Activated B cell treated with CpG ODN at 0.5 μM for 24 hours (primary cell): ENCODE results near the gene HMCN1. TPM values are rescaled to one million over a fixed set of nuclear protein-coding genes. Genes with fewer than 3 reads are reported as not detected.

Source experiments
- ATAC-seq: fragments of 200-7000 bp; cut with Tn5 transposase; one replicate; pipeline ENCODE4 v1.10.0; 2021; ENCODE audit warnings: low read depth, mild to moderate bottlenecking, moderate library complexity
- CTCF ChIA-PET: fragments of 350-600 bp; sonication (Branson Sonifier 250); formaldehyde crosslinking; loops from one replicate; lab custom pipeline; 2021; ENCODE audit warnings: antibody characterized with exemption; lab: Charles Lee
- POLR2A ChIA-PET: fragments of 350-600 bp; sonication (Branson Sonifier 250); formaldehyde crosslinking; loops from one replicate; lab custom pipeline; 2021; ENCODE audit warnings: antibody characterized with exemption; lab: Charles Lee
- DNase-seq: peaks from one replicate; pipeline ENCODE4 v3.0.0; 2022
- H3K27ac Mint-ChIP-seq: one replicate; pipeline ENCODE4 v1.8.0; 2020; ENCODE audit warnings: mixed read lengths
- H3K27me3 Mint-ChIP-seq: one replicate; pipeline ENCODE4 v1.8.0; 2021; ENCODE audit warnings: mixed read lengths
- H3K36me3 Mint-ChIP-seq: one replicate; pipeline ENCODE4 v1.8.0; 2021; ENCODE audit warnings: low read depth, mixed read lengths
- H3K4me1 Mint-ChIP-seq: one replicate; pipeline ENCODE4 v1.8.0; 2021; ENCODE audit warnings: mixed read lengths
- H3K4me3 Mint-ChIP-seq: one replicate; pipeline ENCODE4 v1.8.0; 2020; ENCODE audit warnings: mild to moderate bottlenecking, mixed read lengths
- H3K9me3 Mint-ChIP-seq: one replicate; pipeline ENCODE4 v1.8.0; 2020; ENCODE audit warnings: mixed read lengths
- CTCF ChIP-seq: fragments of 200-600 bp; IDR thresholded peaks from one replicate; pipeline ENCODE4 v1.8.0; 2022; ENCODE audit warnings: antibody characterized with exemption, mild to moderate bottlenecking
- intact Hi-C: fragments of 100-400 bp; cut with micrococcal nuclease; formaldehyde crosslinking; loops from one replicate; pipeline ENCODE4 v1.15.1; 2024
- total RNA-seq: library from RNA; stranded (reverse); gene quantifications from 2 replicates; pipeline ENCODE4 v1.2.3, GENCODE V29; 2022

The HMCN1 gene
- total RNA-seq, 1 donor from 2014 or later = 0.27 TPM

DNA sequence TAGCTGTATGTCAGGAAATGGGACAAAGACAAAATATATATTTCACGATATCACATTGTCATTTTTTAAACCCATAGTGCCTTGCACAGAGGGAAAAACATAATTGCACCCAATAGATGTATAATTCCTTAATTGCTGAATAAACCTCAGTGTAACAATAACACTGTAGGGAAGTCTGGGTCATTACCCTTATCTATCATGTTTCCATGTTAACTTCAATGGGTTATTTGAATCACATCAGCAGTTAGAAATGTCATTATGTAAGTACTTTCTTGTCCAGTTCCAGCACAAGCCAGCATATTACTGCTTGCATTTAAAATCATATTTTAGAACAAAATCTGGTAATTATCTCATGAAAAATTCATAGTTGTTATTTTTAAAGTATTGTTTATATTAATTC lies 222.7 kb downstream of the HMCN1 start:
- ChIA-PET POLR2A (no interaction called here), CTCF (no interaction called here)
- intact Hi-C loops = no loop called here
- H3K4me1 Mint-ChIP-seq = no peaks in the 10 kb centered on the region
- no peaks in the 10 kb centered on the region for H3K9me3 Mint-ChIP-seq
- no peaks in the 10 kb centered on the region for H3K36me3 Mint-ChIP-seq
- DNase-seq = no peak
- ATAC-seq = no peak
- H3K4me3 Mint-ChIP-seq = no peak overlapping the region
- no peak for TF ChIP-seq CTCF
- H3K27me3 Mint-ChIP-seq = peaks cover 5% of the 10 kb centered on the region
- H3K27ac Mint-ChIP-seq = no peak overlapping the region

DNA sequence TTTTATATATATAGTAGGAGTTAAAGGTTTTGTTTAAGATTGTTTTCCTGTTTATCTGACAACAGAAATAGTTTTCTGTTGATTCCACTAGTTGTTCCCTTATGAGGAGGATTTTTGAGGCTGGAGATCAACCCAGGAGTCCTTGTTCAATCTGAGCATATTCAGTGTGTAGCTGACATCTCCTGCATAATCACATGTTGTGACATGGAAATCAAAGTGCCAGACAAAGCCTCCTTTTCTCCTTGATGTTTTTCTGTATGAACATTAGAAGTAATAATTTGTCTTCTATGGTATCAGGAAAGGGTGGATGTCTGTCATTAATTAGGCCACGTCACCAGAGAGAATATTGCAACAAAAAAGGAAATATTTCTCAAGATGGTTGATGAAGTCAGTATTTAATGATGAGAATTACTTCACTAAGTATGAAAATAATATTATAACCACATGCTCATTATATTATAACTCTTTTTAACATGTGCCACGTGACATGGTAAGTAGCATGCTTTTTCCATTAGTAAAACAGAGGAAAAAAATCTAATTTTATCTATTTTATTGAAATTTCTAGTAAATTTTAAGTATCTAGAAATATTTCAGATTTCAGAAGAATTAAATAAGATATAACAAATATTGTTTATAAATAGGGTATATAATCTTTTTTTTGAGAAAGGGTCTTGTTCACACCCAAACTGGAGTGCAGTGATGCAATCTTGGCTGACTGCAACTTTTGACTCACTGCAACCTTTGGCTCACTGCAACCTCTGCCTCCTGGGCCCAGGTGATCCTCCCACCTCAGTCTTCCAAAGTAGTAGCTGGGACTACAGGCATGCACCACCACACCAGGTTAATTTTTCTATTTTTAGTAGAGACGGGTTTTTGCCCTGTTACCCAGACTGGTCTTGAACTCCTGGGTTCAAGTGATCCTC lies 223.5 kb downstream of the HMCN1 start:
- H3K4me1 Mint-ChIP-seq = no peaks in the 10 kb centered on the region
- no peaks in the 10 kb centered on the region for H3K36me3 Mint-ChIP-seq
- TF ChIP-seq CTCF = no peak
- no peaks in the 10 kb centered on the region for H3K9me3 Mint-ChIP-seq
- intact Hi-C loops = no loop called here
- CTCF ChIA-PET = no interaction called here
- no peak for DNase-seq
- H3K27ac Mint-ChIP-seq = no peak overlapping the region
- POLR2A ChIA-PET = no interaction called here
- peaks cover 5% of the 10 kb centered on the region for H3K27me3 Mint-ChIP-seq
- no peak for ATAC-seq
- no peak overlapping the region for H3K4me3 Mint-ChIP-seq

DNA sequence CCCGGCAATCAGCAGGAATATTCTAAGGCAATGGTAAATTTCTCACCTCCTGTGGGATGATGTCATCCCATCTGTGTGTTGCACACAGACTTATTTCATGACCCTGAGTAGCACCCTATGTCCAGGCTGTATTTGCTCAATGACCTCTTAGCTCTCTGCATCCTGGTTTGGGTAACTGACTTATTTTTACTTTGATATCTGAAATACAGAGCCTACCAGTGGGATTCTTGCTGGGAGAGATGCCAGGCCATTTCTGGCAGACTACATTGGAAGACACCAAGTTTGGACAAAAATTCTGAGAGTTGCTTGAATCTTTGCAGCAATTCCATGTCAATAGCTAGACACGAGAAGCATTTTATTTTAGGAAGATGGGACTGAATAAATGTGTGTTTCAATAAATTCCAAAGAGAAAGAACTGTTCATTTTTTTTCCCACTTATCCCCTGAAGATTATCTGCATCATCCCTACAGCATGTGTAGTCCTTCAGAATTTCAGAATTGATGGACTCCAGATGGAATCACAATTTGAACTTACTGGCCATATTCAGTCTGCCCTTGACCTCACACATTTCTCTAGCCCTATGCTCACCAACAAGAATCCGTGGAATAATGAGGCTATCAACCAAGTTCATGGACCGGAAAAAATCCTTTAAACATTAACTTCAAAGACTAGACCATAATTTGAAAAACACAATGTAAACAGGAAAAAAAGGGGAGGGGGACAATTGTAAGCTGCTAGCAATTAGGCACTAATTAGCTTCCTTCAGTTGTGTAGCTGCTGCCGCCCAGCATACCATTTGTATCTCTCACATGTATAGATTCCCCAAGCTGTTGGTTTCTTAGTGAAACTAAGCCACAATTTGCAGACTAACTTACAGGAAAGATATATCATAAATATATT lies 226.5 kb downstream of the HMCN1 start:
- Mint-ChIP-seq H3K9me3 (no peaks in the 10 kb centered on the region), H3K4me1 (no peaks in the 10 kb centered on the region), H3K36me3 (no peaks in the 10 kb centered on the region), H3K27ac (no peak overlapping the region), H3K4me3 (no peak overlapping the region), H3K27me3 (peaks cover 5% of the 10 kb centered on the region)
- intact Hi-C loops = no loop called here
- ChIA-PET POLR2A (no interaction called here), CTCF (no interaction called here)
- no peak for ATAC-seq
- TF ChIP-seq CTCF = no peak
- DNase-seq = no peak

DNA sequence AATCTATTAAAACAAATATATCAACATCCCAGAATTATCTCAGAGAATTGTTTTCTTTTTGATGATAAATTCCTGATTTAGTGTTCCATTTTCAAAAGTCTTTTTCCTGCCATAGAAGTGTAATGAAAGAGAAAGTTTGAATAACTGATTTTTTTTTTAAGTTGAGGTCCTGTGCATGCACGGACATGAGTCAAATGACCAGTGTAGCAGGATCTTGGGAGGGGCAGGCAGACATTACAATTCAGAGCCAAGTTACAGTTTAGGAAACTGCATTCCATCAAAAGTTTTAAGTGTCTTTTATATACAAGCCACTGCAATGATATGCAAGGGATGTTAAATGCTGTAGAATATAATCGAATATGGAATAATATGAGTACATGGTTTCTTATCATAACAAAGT lies 227.5 kb downstream of the HMCN1 start:
- DNase-seq (no peak), ATAC-seq (no peak)
- H3K9me3 Mint-ChIP-seq = no peaks in the 10 kb centered on the region
- ChIA-PET POLR2A (no interaction called here), CTCF (no interaction called here)
- intact Hi-C loops = no loop called here
- no peak for TF ChIP-seq CTCF
- H3K36me3 Mint-ChIP-seq = no peaks in the 10 kb centered on the region
- no peak overlapping the region for H3K27ac Mint-ChIP-seq
- peaks cover 5% of the 10 kb centered on the region for H3K27me3 Mint-ChIP-seq
- H3K4me3 Mint-ChIP-seq = no peak overlapping the region
- no peaks in the 10 kb centered on the region for H3K4me1 Mint-ChIP-seq

- CTCF ChIA-PET = no interaction called here
- DNase-seq = no peak
- H3K27me3 Mint-ChIP-seq = peaks cover 9% of the 10 kb centered on the region
- H3K36me3 Mint-ChIP-seq = no peaks in the 10 kb centered on the region
- H3K9me3 Mint-ChIP-seq = no peaks in the 10 kb centered on the region
- no peaks in the 10 kb centered on the region for H3K4me1 Mint-ChIP-seq
- POLR2A ChIA-PET = no interaction called here
- intact Hi-C loops = no loop called here
- no peak overlapping the region for H3K27ac Mint-ChIP-seq
- no peak overlapping the region for H3K4me3 Mint-ChIP-seq
- TF ChIP-seq CTCF = no peak
- no peak for ATAC-seq
Observed at GRCh38 chr1:185964946-185965345, 230.8 kb downstream of the HMCN1 start.
